Measurements from ENCODE around the gene BAZ2B. TPM values are rescaled to one million over a fixed set of nuclear protein-coding genes. Genes with fewer than 3 reads are reported as not detected.
"Not testable (repeated sequence)": the region's sequence is repeated elsewhere in the genome, so short reads cannot be mapped to it uniquely, and the experiment has no call there.

The BAZ2B gene
- total RNA-seq, 1 experiment from 2014 or later: 19.9 TPM

DNA sequence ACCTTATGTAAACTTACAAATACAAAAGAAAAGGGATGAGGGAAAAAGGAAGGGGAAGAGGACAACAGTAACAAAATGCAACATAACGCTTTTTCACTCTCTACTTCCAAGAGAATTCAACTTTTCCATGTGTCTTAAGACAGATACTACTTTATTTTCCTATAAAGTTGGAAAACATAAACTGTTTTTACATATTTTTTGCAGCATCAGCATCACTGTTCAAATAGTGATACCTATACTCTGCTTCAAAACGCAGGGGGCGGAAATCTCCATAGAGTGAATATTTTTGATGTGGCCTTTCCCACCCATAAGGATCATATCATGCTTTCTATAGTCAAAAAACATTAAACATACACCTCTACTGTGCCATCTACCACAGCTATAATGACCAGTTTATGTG, 77.5 kb downstream of the BAZ2B start:
- H3K36me3 ChIP-seq (ENCODE audit: control insufficient read depth in 1 of 2, insufficient read depth in 2 of 2, low read length in 2 of 2): no peaks in the 10 kb centered on the region
- TF ChIP-seq EZH2phosphoT487 (IDR thresholded peaks at IDR 0.05; ENCODE audit: borderline replicate concordance): no peak
- TF ChIP-seq SRF (IDR thresholded peaks at IDR 0.05; ENCODE audit: low read depth): no peak
- no peak for TF ChIP-seq JUND (IDR thresholded peaks at IDR 0.05)
- no peak for TF ChIP-seq YY1 (IDR thresholded peaks at IDR 0.05; ENCODE audit: extremely low read depth, insufficient replicate concordance, low read depth, low read length)
- TF ChIP-seq SP1 (IDR thresholded peaks at IDR 0.05; ENCODE audit: low read depth): no peak
- TF ChIP-seq POLR2AphosphoS5 (IDR thresholded peaks at IDR 0.05; ENCODE audit: low read depth, low read length): no peak
- TF ChIP-seq ZFX (IDR thresholded peaks at IDR 0.05): no peak
- no peak for TF ChIP-seq CBX3 (IDR thresholded peaks at IDR 0.05; ENCODE audit: low read depth)
- TF ChIP-seq, protein P1, sequence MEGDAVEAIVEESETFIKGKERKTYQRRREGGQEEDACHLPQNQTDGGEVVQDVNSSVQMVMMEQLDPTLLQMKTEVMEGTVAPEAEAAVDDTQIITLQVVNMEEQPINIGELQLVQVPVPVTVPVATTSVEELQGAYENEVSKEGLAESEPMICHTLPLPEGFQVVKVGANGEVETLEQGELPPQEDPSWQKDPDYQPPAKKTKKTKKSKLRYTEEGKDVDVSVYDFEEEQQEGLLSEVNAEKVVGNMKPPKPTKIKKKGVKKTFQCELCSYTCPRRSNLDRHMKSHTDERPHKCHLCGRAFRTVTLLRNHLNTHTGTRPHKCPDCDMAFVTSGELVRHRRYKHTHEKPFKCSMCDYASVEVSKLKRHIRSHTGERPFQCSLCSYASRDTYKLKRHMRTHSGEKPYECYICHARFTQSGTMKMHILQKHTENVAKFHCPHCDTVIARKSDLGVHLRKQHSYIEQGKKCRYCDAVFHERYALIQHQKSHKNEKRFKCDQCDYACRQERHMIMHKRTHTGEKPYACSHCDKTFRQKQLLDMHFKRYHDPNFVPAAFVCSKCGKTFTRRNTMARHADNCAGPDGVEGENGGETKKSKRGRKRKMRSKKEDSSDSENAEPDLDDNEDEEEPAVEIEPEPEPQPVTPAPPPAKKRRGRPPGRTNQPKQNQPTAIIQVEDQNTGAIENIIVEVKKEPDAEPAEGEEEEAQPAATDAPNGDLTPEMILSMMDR (IDR thresholded peaks at IDR 0.05 in 2 of 3, conservative IDR thresholded peaks at IDR 0.05 in 1 of 3; ENCODE audit: borderline replicate concordance in 1 of 3, insufficient read depth in 1 of 3, low read depth in 2 of 3, low read length in 2 of 3): no peak
- TF ChIP-seq SIN3A (IDR thresholded peaks at IDR 0.05; ENCODE audit: low read depth): no peak
- TF ChIP-seq EZH2 (IDR thresholded peaks at IDR 0.05): no peak
- TF ChIP-seq POLR2A (IDR thresholded peaks at IDR 0.05; ENCODE audit: borderline replicate concordance, extremely low read depth, insufficient read depth, insufficient read length): no peak
- no peak for TF ChIP-seq EGR1 (IDR thresholded peaks at IDR 0.05; ENCODE audit: low read depth)
- no TSS peak for BruUV-seq (replicated peaks)
- no peaks in the 10 kb centered on the region; a peak in 1 of 4 replicates for H3K9me3 ChIP-seq (ENCODE audit: control insufficient read depth in 1 of 2, insufficient read depth in 1 of 2, low read depth in 1 of 2, low read length in 2 of 2)
- H3K79me2 ChIP-seq (ENCODE audit: insufficient read depth, low read length): no peaks in the 10 kb centered on the region
- H3K27ac ChIP-seq (ENCODE audit: low read depth, low read length): no peak overlapping the region
- no peak overlapping the region for H2AFZ ChIP-seq (ENCODE audit: low read depth, low read length, poor library complexity, severe bottlenecking)
- intact Hi-C loops (cut with micrococcal nuclease): no loop called here
- no peak overlapping the region for H3K4me3 ChIP-seq (replicated peaks in 1 of 2; ENCODE audit: low read depth in 1 of 2, low read length in 2 of 2)
- ATAC-seq (no peak), DNase-seq (ENCODE audit: low read depth, low spot score) (no peak)
- no peaks in the 10 kb centered on the region for H3K27me3 ChIP-seq (ENCODE audit: insufficient read depth, low read length)
- no peaks in the 10 kb centered on the region for H4K20me1 ChIP-seq (ENCODE audit: insufficient read depth)
- ChIA-PET CTCF (no interaction called here), POLR2A (no interaction called here), RAD21 (ENCODE audit: low non-redundant PET in 1 of 2, low total read pairs in 2 of 2, uncharacterized antibody in 2 of 2, unreplicated experiment in 2 of 2) (no interaction called here)
- H3K4me2 ChIP-seq (ENCODE audit: low read length): no peak overlapping the region
- H3K9ac ChIP-seq (ENCODE audit: low read length): no peak overlapping the region
- H3K9me2 ChIP-seq (ENCODE audit: insufficient read depth): no peaks in the 10 kb centered on the region
- no peaks in the 10 kb centered on the region for H3K4me1 ChIP-seq (ENCODE audit: control insufficient read depth in 1 of 2, insufficient read depth in 2 of 2, low read length in 2 of 2)

DNA sequence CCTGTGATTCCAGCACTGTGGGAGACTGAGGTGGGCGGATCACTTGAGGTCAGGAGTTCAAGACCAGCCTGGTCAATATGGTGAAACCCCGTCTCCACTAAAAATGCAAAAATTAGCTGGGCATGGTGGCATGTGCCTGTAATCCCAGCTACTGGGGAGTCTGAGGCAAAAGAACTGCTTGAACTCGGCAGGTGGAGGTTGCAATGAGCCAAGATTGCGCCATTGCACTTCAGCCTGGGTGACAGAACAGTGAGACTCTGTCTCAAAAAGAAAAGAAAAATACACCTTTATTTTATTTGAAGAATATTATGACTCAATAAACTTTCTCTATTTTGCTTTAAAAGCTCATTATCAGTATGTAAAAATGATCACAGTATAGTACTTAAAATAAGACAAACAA, 81.1 kb downstream of the BAZ2B start:
- H3K36me3 ChIP-seq (ENCODE audit: control insufficient read depth in 1 of 2, insufficient read depth in 2 of 2, low read length in 2 of 2); CTCF ChIA-PET; H3K4me1 ChIP-seq (ENCODE audit: control insufficient read depth in 1 of 2, insufficient read depth in 2 of 2, low read length in 2 of 2); H3K27me3 ChIP-seq (ENCODE audit: insufficient read depth, low read length); H2AFZ ChIP-seq (ENCODE audit: low read depth, low read length, poor library complexity, severe bottlenecking); RAD21 ChIA-PET (ENCODE audit: low non-redundant PET in 1 of 2, low total read pairs in 2 of 2, uncharacterized antibody in 2 of 2, unreplicated experiment in 2 of 2); intact Hi-C loops (cut with micrococcal nuclease); POLR2A ChIA-PET; H3K27ac ChIP-seq (ENCODE audit: low read depth, low read length); BruUV-seq (replicated peaks); ATAC-seq; H4K20me1 ChIP-seq (ENCODE audit: insufficient read depth); H3K9me3 ChIP-seq (ENCODE audit: control insufficient read depth in 1 of 2, insufficient read depth in 1 of 2, low read depth in 1 of 2, low read length in 2 of 2); H3K79me2 ChIP-seq (ENCODE audit: insufficient read depth, low read length); H3K9ac ChIP-seq (ENCODE audit: low read length); H3K9me2 ChIP-seq (ENCODE audit: insufficient read depth); DNase-seq (ENCODE audit: low read depth, low spot score); H3K4me3 ChIP-seq (replicated peaks in 1 of 2; ENCODE audit: low read depth in 1 of 2, low read length in 2 of 2); H3K4me2 ChIP-seq (ENCODE audit: low read length): not testable (repeated sequence)
